Fibroblast of villous mesenchyme (primary cell): ENCODE results near the gene STIM1. TPM values are rescaled to one million over a fixed set of nuclear protein-coding genes. Genes with fewer than 3 reads are reported as not detected.
A peak's percentile ranks its signal among the peaks of the same experiment; 100 is the strongest.

Experiments
- DNase-seq: peaks from one replicate; pipeline ENCODE4 v3.0.0-alpha.2; 2010; ENCODE audit warnings: low read depth
- H3K4me3 ChIP-seq: 2 replicates; pipeline ENCODE4 v1.5.1; 2011; ENCODE audit warnings: low read depth, mild to moderate bottlenecking, low read length
- total RNA-seq: library from RNA; depleted of rRNA; stranded (reverse); fragments of >200 nt; gene quantifications from 2 replicates; pipeline ENCODE4 v1.2.3, GENCODE V29; 2012
- TF ChIP-seq, protein P1 (sequence below): IDR thresholded peaks from 2 replicates; pipeline ENCODE4 v1.5.1; 2012; ENCODE audit warnings: low read depth, mild to moderate bottlenecking, low read length; ENCODE audit not compliant: insufficient read depth

STIM1 gene
- total RNA-seq, 1 donor = 36.7 TPM

DNA sequence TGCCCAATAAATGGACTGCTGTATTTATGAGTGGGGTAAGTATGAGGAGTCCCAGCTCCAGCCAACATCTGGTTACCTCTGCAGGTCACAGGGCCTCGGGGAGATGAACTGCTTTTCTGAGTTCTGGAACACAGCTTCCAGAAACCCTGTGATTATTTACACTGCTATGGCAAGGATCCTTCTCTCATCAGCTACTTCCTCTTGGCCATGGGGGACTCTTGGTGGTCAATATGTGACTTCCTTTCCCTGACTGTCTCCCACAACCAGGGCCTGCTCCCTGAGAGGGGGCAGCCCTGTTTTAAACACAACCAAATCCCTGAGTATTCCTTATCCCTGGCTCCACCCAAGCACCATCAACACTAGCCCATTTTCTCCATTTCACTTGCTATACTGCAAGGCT lies 24.7 kb upstream of the STIM1 start:
- H3K4me3 ChIP-seq = no peak overlapping the region
- TF ChIP-seq, protein P1, sequence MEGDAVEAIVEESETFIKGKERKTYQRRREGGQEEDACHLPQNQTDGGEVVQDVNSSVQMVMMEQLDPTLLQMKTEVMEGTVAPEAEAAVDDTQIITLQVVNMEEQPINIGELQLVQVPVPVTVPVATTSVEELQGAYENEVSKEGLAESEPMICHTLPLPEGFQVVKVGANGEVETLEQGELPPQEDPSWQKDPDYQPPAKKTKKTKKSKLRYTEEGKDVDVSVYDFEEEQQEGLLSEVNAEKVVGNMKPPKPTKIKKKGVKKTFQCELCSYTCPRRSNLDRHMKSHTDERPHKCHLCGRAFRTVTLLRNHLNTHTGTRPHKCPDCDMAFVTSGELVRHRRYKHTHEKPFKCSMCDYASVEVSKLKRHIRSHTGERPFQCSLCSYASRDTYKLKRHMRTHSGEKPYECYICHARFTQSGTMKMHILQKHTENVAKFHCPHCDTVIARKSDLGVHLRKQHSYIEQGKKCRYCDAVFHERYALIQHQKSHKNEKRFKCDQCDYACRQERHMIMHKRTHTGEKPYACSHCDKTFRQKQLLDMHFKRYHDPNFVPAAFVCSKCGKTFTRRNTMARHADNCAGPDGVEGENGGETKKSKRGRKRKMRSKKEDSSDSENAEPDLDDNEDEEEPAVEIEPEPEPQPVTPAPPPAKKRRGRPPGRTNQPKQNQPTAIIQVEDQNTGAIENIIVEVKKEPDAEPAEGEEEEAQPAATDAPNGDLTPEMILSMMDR = no peak
- DNase-seq = no peak

DNA sequence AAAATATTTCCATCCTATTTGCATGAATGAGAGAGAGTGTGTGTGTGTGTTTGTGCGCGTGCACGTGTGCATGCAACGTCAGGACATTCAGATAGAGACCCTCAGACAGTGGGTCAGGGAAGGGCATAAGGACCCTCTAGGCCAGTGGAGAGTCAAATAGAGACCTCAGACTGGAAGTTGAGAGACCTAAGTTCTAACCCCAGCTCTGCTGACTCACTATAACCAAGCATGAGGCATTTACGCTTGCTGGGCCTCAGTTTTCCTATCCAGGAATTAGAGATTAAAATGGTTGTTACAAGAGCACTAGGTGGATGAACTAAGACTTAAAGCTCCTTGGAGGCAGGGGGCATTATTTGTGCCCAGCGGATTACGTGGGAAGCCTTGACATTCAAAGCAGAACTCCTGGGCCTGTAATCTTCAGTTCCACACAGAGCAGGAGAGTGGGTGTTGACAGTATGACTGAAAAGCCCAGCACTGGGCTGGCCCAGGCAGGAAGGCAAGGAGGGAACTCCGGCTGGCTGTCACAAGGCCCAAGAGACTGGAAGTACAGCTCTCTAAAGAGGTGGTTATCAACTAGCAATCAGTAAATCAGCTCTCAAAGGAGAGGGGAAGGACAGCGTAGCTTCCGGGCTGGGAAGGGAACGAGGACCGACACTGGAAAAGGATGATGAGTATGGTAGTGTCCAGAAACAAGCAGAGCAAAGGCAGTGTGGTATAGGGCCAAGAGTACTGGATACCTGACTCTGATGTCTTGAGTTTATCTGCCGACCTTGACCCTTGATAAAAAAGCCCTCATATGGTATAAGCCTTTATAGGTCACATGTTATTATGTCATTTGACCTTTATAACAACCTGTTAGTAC lies 23.9 kb upstream of the STIM1 start:
- TF ChIP-seq, protein P1 = no peak
- H3K4me3 ChIP-seq = no peak overlapping the region
- no peak for DNase-seq

DNA sequence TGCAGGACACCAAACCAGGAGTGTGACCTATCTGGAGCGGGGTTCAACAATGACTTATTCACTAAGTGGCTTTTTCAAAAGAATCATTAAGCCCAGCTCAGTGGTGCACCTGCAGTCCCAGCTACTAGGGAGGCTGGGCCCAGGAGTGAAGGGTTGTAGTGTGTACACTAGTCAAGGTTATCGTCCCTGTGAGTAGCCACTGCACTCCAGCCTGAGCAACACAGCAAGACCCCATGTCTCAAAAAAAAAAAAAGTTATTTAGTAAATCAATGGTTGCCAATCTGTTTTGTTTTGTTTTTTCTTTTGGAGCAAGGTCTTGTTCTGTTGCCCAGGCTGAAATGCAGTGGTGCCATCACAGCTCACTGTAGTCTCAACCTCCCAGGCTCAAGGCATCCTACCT lies 22.6 kb upstream of the STIM1 start:
- DNase-seq = no peak
- TF ChIP-seq, protein P1 = no peak
- H3K4me3 ChIP-seq = no peak overlapping the region

DNA sequence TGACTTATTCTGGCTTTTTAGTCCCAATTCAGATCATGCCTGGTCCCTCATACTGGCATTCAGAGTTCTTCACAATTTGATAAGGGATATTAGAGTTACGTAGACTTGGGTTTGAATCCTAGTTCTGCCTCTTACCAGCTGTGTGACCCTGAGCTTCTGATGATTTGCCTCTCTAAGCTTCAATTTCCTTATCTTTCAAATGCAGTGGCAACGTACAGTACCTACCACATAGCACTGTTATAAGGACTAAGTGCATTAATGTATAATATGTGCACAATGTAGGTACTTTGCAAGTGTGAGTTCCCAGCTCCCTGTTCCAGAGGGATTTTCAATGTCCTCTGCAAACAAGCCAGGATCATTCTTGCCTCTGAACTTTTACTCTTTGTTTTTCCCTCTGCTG lies 22.0 kb upstream of the STIM1 start:
- no peak overlapping the region for H3K4me3 ChIP-seq
- TF ChIP-seq, protein P1 = no peak

DNA sequence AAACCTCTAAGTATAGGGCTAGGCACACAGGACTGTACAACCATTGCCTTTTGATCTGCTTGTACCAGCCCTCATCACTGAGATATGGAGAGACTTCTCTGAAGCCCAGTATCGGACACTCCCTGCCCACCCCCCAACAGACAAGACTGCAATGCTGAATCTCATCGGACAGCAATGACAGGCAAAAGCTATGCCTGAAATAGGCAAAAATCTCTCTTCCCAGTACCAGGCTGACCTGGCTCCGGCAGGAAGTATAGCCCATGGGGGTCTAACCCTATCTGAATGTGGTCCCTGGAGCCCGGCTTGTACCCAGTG lies 21.2 kb upstream of the STIM1 start:
- DNase-seq = no peak
- H3K4me3 ChIP-seq = no peak overlapping the region
- TF ChIP-seq, protein P1 = no peak

More for the DNA sequence above, 22.0 kb upstream of the STIM1 start:
- no peak for DNase-seq

DNA sequence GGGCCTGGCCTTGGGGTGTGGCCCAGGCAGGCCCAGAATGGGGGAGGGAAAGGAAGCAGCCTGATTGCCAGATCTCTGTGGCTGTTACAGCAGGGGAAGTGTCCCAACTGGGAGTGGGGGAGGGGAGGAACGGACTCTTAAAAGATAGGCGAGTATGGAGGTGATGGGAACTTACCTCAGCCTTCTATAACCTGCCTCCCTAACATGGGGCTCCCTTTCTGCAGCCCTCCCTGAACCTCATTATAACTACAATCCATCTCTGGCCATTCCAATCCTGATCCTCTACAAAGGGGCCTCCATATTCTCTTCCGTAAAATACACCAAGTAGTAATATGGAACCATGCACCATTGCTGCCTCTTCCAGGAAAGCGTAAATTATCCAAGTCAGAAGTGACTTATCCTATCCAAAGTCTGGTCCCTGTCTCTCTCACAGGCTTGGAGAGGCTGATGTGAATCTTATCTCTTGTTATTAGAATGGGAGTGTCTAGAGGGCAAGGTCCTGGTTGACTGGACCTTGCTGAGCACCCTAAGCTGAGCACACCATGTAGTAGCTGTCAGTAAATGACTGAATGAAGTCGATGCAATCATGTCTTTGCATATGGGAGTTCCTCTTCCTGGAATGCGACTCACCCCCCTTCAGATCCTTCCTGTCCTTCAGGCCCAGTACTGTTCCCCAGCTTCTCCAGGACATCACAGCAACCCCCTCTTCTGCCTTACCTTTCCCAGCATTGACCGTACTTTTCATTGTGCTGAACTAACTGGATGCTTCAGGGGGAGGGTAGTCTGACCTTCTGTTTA lies 20.6 kb upstream of the STIM1 start:
- TF ChIP-seq, protein P1 = no peak
- DNase-seq = peak; percentile 11
- no peak overlapping the region for H3K4me3 ChIP-seq
